Activated CD8-positive, alpha-beta memory T cell treated with anti-CD3 and anti-CD28 coated beads for 4 hours (primary cell): ENCODE data around the gene GAD2.

Source experiments
- DNase-seq, 2 donors: peaks; one replicate each; pipeline ENCODE4 v3.0.0-alpha.2; 2020; ENCODE audit warnings: low read depth in 2 of 2

The GAD2 gene

GRCh38 chr10:26221541-26221940 lies 5.0 kb downstream of the GAD2 start:
- DNase-seq = no peak

- DNase-seq = no peak
These were observed 6.0 kb downstream of the GAD2 start for GRCh38 chr10:26222563-26222962.

GRCh38 chr10:26225322-26225721 lies 8.7 kb downstream of the GAD2 start:
- DNase-seq = no peak

GRCh38 chr10:26227786-26228185 lies 11.2 kb downstream of the GAD2 start:
- no peak for DNase-seq

GRCh38 chr10:26232174-26232573 lies 15.6 kb downstream of the GAD2 start:
- no peak for DNase-seq

- no peak for DNase-seq
These were observed 19.2 kb downstream of the GAD2 start for GRCh38 chr10:26235761-26236160.

GRCh38 chr10:26238378-26238777 lies 21.8 kb downstream of the GAD2 start:
- no peak for DNase-seq

- no peak for DNase-seq
These were observed 26.3 kb downstream of the GAD2 start for GRCh38 chr10:26242706-26243350.

- DNase-seq = no peak
These were observed 26.8 kb downstream of the GAD2 start for GRCh38 chr10:26243351-26243720.

- no peak for DNase-seq
These were observed 33.1 kb downstream of the GAD2 start for GRCh38 chr10:26249681-26250080.

- no peak for DNase-seq
These were observed 35.4 kb downstream of the GAD2 start for GRCh38 chr10:26251925-26252324.

GRCh38 chr10:26254616-26255015 lies 38.0 kb downstream of the GAD2 start:
- DNase-seq = no peak

- DNase-seq = no peak
These were observed 42.8 kb downstream of the GAD2 start for GRCh38 chr10:26259341-26259740.

GRCh38 chr10:26269754-26270153 lies 53.2 kb downstream of the GAD2 start:
- no peak for DNase-seq

- DNase-seq = no peak
These were observed 57.8 kb downstream of the GAD2 start for GRCh38 chr10:26274391-26274790.

GRCh38 chr10:26278295-26278694 lies 61.7 kb downstream of the GAD2 start:
- no peak for DNase-seq

- DNase-seq = no peak
These were observed 73.7 kb downstream of the GAD2 start for GRCh38 chr10:26290236-26290635.

- no peak for DNase-seq
These were observed 75.3 kb downstream of the GAD2 start for GRCh38 chr10:26291721-26292480.

GRCh38 chr10:26296360-26296759 lies 79.8 kb downstream of the GAD2 start:
- no peak for DNase-seq

GRCh38 chr10:26300001-26300400 lies 83.4 kb downstream of the GAD2 start:
- no peak for DNase-seq

GRCh38 chr10:26303366-26303765 lies 86.8 kb downstream of the GAD2 start:
- no peak for DNase-seq

GRCh38 chr10:26310361-26310760 lies 93.8 kb downstream of the GAD2 start:
- no peak for DNase-seq

- no peak for DNase-seq
These were observed 94.9 kb downstream of the GAD2 start for GRCh38 chr10:26311383-26311940.
